Skeletal muscle satellite cell (primary cell): Measurements from ENCODE around the gene MED4.
"Not testable (repeated sequence)": the region's sequence is repeated elsewhere in the genome, so short reads cannot be mapped to it uniquely, and the experiment has no call there.

ENCODE experiments used
- H3K27me3 ChIP-seq: 2 replicates; pipeline ENCODE4 v1.7.0; 2013; ENCODE audit warnings: low read length; ENCODE audit not compliant: control insufficient read depth, insufficient read depth
- H3K36me3 ChIP-seq: 2 replicates; pipeline ENCODE4 v1.7.0; 2013; ENCODE audit warnings: mild to moderate bottlenecking, control low read depth, low read length; ENCODE audit not compliant: insufficient read depth
- H3K4me1 ChIP-seq: 2 replicates; pipeline ENCODE4 v1.7.0; 2013; ENCODE audit warnings: low read length; ENCODE audit not compliant: control insufficient read depth, insufficient read depth
- H3K4me2 ChIP-seq: 2 replicates; pipeline ENCODE4 v1.7.0; 2013; ENCODE audit warnings: mild to moderate bottlenecking, low read length
- H3K4me3 ChIP-seq: 2 replicates; pipeline ENCODE4 v1.7.0; 2013; ENCODE audit warnings: low read length
- H3K9ac ChIP-seq: 2 replicates; pipeline ENCODE4 v1.7.0; 2013; ENCODE audit warnings: mild to moderate bottlenecking, low read depth, low read length, moderate library complexity
- H3K9me3 ChIP-seq: replicated peaks from 2 replicates; pipeline ENCODE4 v1.7.0; 2013; ENCODE audit warnings: mild to moderate bottlenecking, control low read depth, low read length

MED4 gene

GRCh38 chr13:48058536-48058935 lies 36.4 kb downstream of the MED4 start:
- H3K4me3 ChIP-seq, result not testable (repeated sequence)

GRCh38 chr13:48055712-48056111 lies 39.2 kb downstream of the MED4 start:
- no peaks in the 10 kb centered on the region for H3K4me1 ChIP-seq
- no peak overlapping the region for H3K9ac ChIP-seq
- H3K4me3 ChIP-seq, result no peak overlapping the region
- H3K4me2 ChIP-seq, result no peak overlapping the region
- peaks cover 19% of the 10 kb centered on the region for H3K36me3 ChIP-seq
- H3K9me3 ChIP-seq, result no peaks in the 10 kb centered on the region
- no peaks in the 10 kb centered on the region for H3K27me3 ChIP-seq

More at GRCh38 chr13:48058536-48058935, 36.4 kb downstream of the MED4 start:
- H3K27me3 ChIP-seq, H3K9ac ChIP-seq, H3K4me1 ChIP-seq, H3K9me3 ChIP-seq, H3K4me2 ChIP-seq, H3K36me3 ChIP-seq: not testable (repeated sequence)

GRCh38 chr13:48054601-48055000 lies 40.3 kb downstream of the MED4 start:
- no peak overlapping the region for H3K4me2 ChIP-seq
- peaks cover 22% of the 10 kb centered on the region for H3K36me3 ChIP-seq
- no peaks in the 10 kb centered on the region for H3K27me3 ChIP-seq
- H3K9ac ChIP-seq, result no peak overlapping the region
- H3K9me3 ChIP-seq, result no peaks in the 10 kb centered on the region
- H3K4me1 ChIP-seq, result no peaks in the 10 kb centered on the region
- H3K4me3 ChIP-seq, result no peak overlapping the region

- Histone ChIP-seq H3K36me3 (peaks cover 33% of the 10 kb centered on the region), H3K9me3 (no peaks in the 10 kb centered on the region), H3K4me3 (no peak overlapping the region), H3K27me3 (no peaks in the 10 kb centered on the region), H3K4me2 (no peak overlapping the region), H3K4me1 (no peaks in the 10 kb centered on the region), H3K9ac (no peak overlapping the region)
Observed at GRCh38 chr13:48050550-48050949, 44.4 kb downstream of the MED4 start.

GRCh38 chr13:48043789-48044503 lies 51.0 kb downstream of the MED4 start:
- Histone ChIP-seq H3K36me3 (peaks cover 27% of the 10 kb centered on the region), H3K4me1 (peaks cover 21% of the 10 kb centered on the region), H3K9me3 (no peaks in the 10 kb centered on the region), H3K4me3 (no peak overlapping the region), H3K27me3 (no peaks in the 10 kb centered on the region), H3K9ac (peak overlapping the region; percentile 32), H3K4me2 (peak overlapping the region; percentile 48)

- H3K4me1 ChIP-seq, result peaks cover 29% of the 10 kb centered on the region
- no peak overlapping the region for H3K4me2 ChIP-seq
- H3K9ac ChIP-seq, result no peak overlapping the region
- H3K27me3 ChIP-seq, result no peaks in the 10 kb centered on the region
- no peak overlapping the region for H3K4me3 ChIP-seq
- H3K9me3 ChIP-seq, result no peaks in the 10 kb centered on the region
- H3K36me3 ChIP-seq, result peaks cover 17% of the 10 kb centered on the region
Observed at GRCh38 chr13:48042894-48043293, 52.0 kb downstream of the MED4 start.

- Histone ChIP-seq H3K4me3 (no peak overlapping the region), H3K9me3 (no peaks in the 10 kb centered on the region), H3K27me3 (no peaks in the 10 kb centered on the region), H3K36me3 (peaks cover 15% of the 10 kb centered on the region), H3K4me1 (peaks cover 40% of the 10 kb centered on the region), H3K9ac (no peak overlapping the region), H3K4me2 (no peak overlapping the region)
Observed at GRCh38 chr13:48040896-48041295, 54.0 kb downstream of the MED4 start.

GRCh38 chr13:48040049-48040448 lies 54.9 kb downstream of the MED4 start:
- Histone ChIP-seq H3K4me3 (no peak overlapping the region), H3K27me3 (no peaks in the 10 kb centered on the region), H3K9ac (no peak overlapping the region), H3K4me1 (peaks cover 40% of the 10 kb centered on the region), H3K4me2 (no peak overlapping the region), H3K36me3 (peaks cover 13% of the 10 kb centered on the region), H3K9me3 (no peaks in the 10 kb centered on the region)

- H3K9ac ChIP-seq, result peak overlapping the region; percentile 92
Observed at GRCh38 chr13:48038761-48039160, 56.1 kb downstream of the MED4 start.

GRCh38 chr13:48037346-48038173 lies 57.3 kb downstream of the MED4 start, which contains the start of gene NUDT15:
TSS of gene NUDT15 (plus strand) at chr13:48037726. CDS start at chr13:48037747, 21 bp downstream.
- peak within 1 kb of the TSS; percentile 92 for H3K9ac ChIP-seq
- peak within 1 kb of the TSS; percentile 99 for H3K4me2 ChIP-seq
- peaks cover 24% of the 10 kb centered on the region for H3K4me1 ChIP-seq
- no peaks in the 10 kb centered on the region for H3K27me3 ChIP-seq
- peak within 1 kb of the TSS; percentile 91 for H3K4me3 ChIP-seq
- no peaks in the 10 kb centered on the region for H3K9me3 ChIP-seq
- peaks cover 13% of the 10 kb centered on the region for H3K36me3 ChIP-seq

More at GRCh38 chr13:48038761-48039160, 56.1 kb downstream of the MED4 start:
- Histone ChIP-seq H3K4me3 (peak overlapping the region; percentile 91), H3K4me2 (peak overlapping the region; percentile 99), H3K36me3 (peaks cover 13% of the 10 kb centered on the region), H3K9me3 (no peaks in the 10 kb centered on the region), H3K27me3 (no peaks in the 10 kb centered on the region), H3K4me1 (peaks cover 33% of the 10 kb centered on the region)

GRCh38 chr13:48029859-48030258 lies 65.0 kb downstream of the MED4 start:
- Histone ChIP-seq H3K27me3 (no peaks in the 10 kb centered on the region), H3K9me3 (peaks cover 2% of the 10 kb centered on the region), H3K4me1 (no peaks in the 10 kb centered on the region), H3K4me2 (no peak overlapping the region), H3K4me3 (no peak overlapping the region), H3K36me3 (no peaks in the 10 kb centered on the region), H3K9ac (no peak overlapping the region)
